NCI-H460 (cell line): ENCODE measurements around the gene SLC1A7. TPM values are rescaled to one million over a fixed set of nuclear protein-coding genes. Genes with fewer than 3 reads are reported as not detected.

Source experiments
- DNase-seq: peaks from one replicate; pipeline ENCODE4 v3.0.0-alpha.2; 2016; ENCODE audit warnings: low read depth; ENCODE audit errors: extremely low read depth
- total RNA-seq: library from RNA; depleted of rRNA; stranded (reverse); fragments of >200 nt; shearing (Covaris generic); gene quantifications from 2 replicates; pipeline ENCODE4 v1.2.3, GENCODE V29; 2014

Gene SLC1A7
- total RNA-seq, 1 experiment from 2014 or later = not detected

- DNase-seq = no peak
Observed at GRCh38 chr1:53134961-53135734, 7.3 kb downstream of the SLC1A7 start.

- no peak for DNase-seq
Observed at GRCh38 chr1:53134042-53134485, 8.4 kb downstream of the SLC1A7 start.

- DNase-seq = no peak
Observed at GRCh38 chr1:53133261-53134041, 9.0 kb downstream of the SLC1A7 start.

- no peak for DNase-seq
Observed at GRCh38 chr1:53132176-53132575, 10.3 kb downstream of the SLC1A7 start.

GRCh38 chr1:53131590-53131938 is 10.9 kb downstream of the SLC1A7 start:
- DNase-seq = no peak

- no peak for DNase-seq
Observed at GRCh38 chr1:53130878-53131589, 11.4 kb downstream of the SLC1A7 start.

- DNase-seq = no peak
Observed at GRCh38 chr1:53130598-53130877, 11.9 kb downstream of the SLC1A7 start.

GRCh38 chr1:53129891-53130597 is 12.4 kb downstream of the SLC1A7 start:
- DNase-seq = no peak

- DNase-seq = no peak
Observed at GRCh38 chr1:53128401-53128800, 14.0 kb downstream of the SLC1A7 start.

GRCh38 chr1:53127546-53127945 is 14.9 kb downstream of the SLC1A7 start:
- no peak for DNase-seq

GRCh38 chr1:53126495-53126894 is 15.9 kb downstream of the SLC1A7 start:
- DNase-seq = no peak

GRCh38 chr1:53125623-53126360 is 16.6 kb downstream of the SLC1A7 start:
- no peak for DNase-seq

GRCh38 chr1:53125122-53125521 is 17.3 kb downstream of the SLC1A7 start:
- no peak for DNase-seq

GRCh38 chr1:53123453-53124140 is 18.8 kb downstream of the SLC1A7 start:
- DNase-seq = no peak

GRCh38 chr1:53122961-53123413 is 19.5 kb downstream of the SLC1A7 start:
- no peak for DNase-seq

GRCh38 chr1:53122201-53122885 is 20.1 kb downstream of the SLC1A7 start:
- no peak for DNase-seq

- no peak for DNase-seq
Observed at GRCh38 chr1:53121319-53122172, 20.9 kb downstream of the SLC1A7 start.

- no peak for DNase-seq
Observed at GRCh38 chr1:53120659-53121058, 21.8 kb downstream of the SLC1A7 start.
